ENCODE measurements around the gene UCP2.
"Not testable (repeated sequence)": the region's sequence is repeated elsewhere in the genome, so short reads cannot be mapped to it uniquely, and the experiment has no call there.

Gene UCP2

GRCh38 chr11:73945396-73945795 is 37.2 kb downstream of the UCP2 start:
- H3K27me3 ChIP-seq (ENCODE audit: insufficient read depth, low read length): no peaks in the 10 kb centered on the region
- WGBS: 87% methylated on average over 4 of the region's 4 CpGs

GRCh38 chr11:73944901-73945300 is 37.7 kb downstream of the UCP2 start:
- Histone ChIP-seq H3K27ac (ENCODE audit: low read depth, low read length) (no peak overlapping the region), H3K4me3 (ENCODE audit: low read length) (no peak overlapping the region), H3K27me3 (ENCODE audit: insufficient read depth, low read length) (no peaks in the 10 kb centered on the region), H3K4me1 (ENCODE audit: insufficient read depth, low read length) (no peaks in the 10 kb centered on the region), H3K9me3 (ENCODE audit: insufficient read depth, low read depth, low read length) (peaks cover 25% of the 10 kb centered on the region; the same call in 1 of the 2 replicates), H3K36me3 (ENCODE audit: insufficient read depth, low read length) (no peaks in the 10 kb centered on the region), H3K9ac (ENCODE audit: low read depth, low read length) (no peak overlapping the region)
- WGBS: 92% methylated on average over 10 of the region's 10 CpGs

More at GRCh38 chr11:73945396-73945795, 37.2 kb downstream of the UCP2 start:
- peaks cover 25% of the 10 kb centered on the region; the same call in 1 of the 2 replicates for H3K9me3 ChIP-seq (ENCODE audit: insufficient read depth, low read depth, low read length)
- no peak overlapping the region for H3K9ac ChIP-seq (ENCODE audit: low read depth, low read length)
- H3K27ac ChIP-seq (ENCODE audit: low read depth, low read length): no peak overlapping the region
- no peaks in the 10 kb centered on the region for H3K36me3 ChIP-seq (ENCODE audit: insufficient read depth, low read length)
- H3K4me1 ChIP-seq (ENCODE audit: insufficient read depth, low read length): no peaks in the 10 kb centered on the region
- no peak overlapping the region for H3K4me3 ChIP-seq (ENCODE audit: low read length)

GRCh38 chr11:73944085-73944484 is 38.6 kb downstream of the UCP2 start:
- 92% methylated on average over 5 of the region's 6 CpGs for WGBS
- no peaks in the 10 kb centered on the region for H3K4me1 ChIP-seq (ENCODE audit: insufficient read depth, low read length)
- no peaks in the 10 kb centered on the region for H3K36me3 ChIP-seq (ENCODE audit: insufficient read depth, low read length)
- no peak overlapping the region for H3K27ac ChIP-seq (ENCODE audit: low read depth, low read length)
- no peaks in the 10 kb centered on the region for H3K27me3 ChIP-seq (ENCODE audit: insufficient read depth, low read length)
- H3K9ac ChIP-seq (ENCODE audit: low read depth, low read length): no peak overlapping the region
- H3K9me3 ChIP-seq (ENCODE audit: insufficient read depth, low read depth, low read length): peaks cover 32% of the 10 kb centered on the region
- no peak overlapping the region for H3K4me3 ChIP-seq (ENCODE audit: low read length)

GRCh38 chr11:73942010-73942409 is 40.6 kb downstream of the UCP2 start:
- H3K27me3 ChIP-seq (ENCODE audit: insufficient read depth, low read length): no peaks in the 10 kb centered on the region
- no peaks in the 10 kb centered on the region for H3K36me3 ChIP-seq (ENCODE audit: insufficient read depth, low read length)
- H3K9me3 ChIP-seq (ENCODE audit: insufficient read depth, low read depth, low read length): peaks cover 42% of the 10 kb centered on the region
- H3K9ac ChIP-seq (ENCODE audit: low read depth, low read length): no peak overlapping the region
- no peaks in the 10 kb centered on the region for H3K4me1 ChIP-seq (ENCODE audit: insufficient read depth, low read length)
- H3K27ac ChIP-seq (ENCODE audit: low read depth, low read length): no peak overlapping the region
- H3K4me3 ChIP-seq (ENCODE audit: low read length): no peak overlapping the region
- 90% methylated on average over 1 of the region's 1 CpG for WGBS

- Histone ChIP-seq H3K27me3 (ENCODE audit: insufficient read depth, low read length) (no peaks in the 10 kb centered on the region), H3K27ac (ENCODE audit: low read depth, low read length) (no peak overlapping the region), H3K36me3 (ENCODE audit: insufficient read depth, low read length) (no peaks in the 10 kb centered on the region), H3K9me3 (ENCODE audit: insufficient read depth, low read depth, low read length) (peaks cover 35% of the 10 kb centered on the region), H3K4me3 (ENCODE audit: low read length) (no peak overlapping the region), H3K4me1 (ENCODE audit: insufficient read depth, low read length) (no peaks in the 10 kb centered on the region), H3K9ac (ENCODE audit: low read depth, low read length) (no peak overlapping the region)
- WGBS: 97% methylated on average over 8 of the region's 9 CpGs
These were observed 41.7 kb downstream of the UCP2 start for GRCh38 chr11:73940801-73941570.

GRCh38 chr11:73939096-73939495 is 43.5 kb downstream of the UCP2 start:
- H3K4me3 ChIP-seq (ENCODE audit: low read length): no peak overlapping the region

GRCh38 chr11:73936047-73936446 is 46.6 kb downstream of the UCP2 start:
- not testable (repeated sequence) for H3K4me3 ChIP-seq (ENCODE audit: low read length); H3K4me1 ChIP-seq (ENCODE audit: insufficient read depth, low read length); H3K27ac ChIP-seq (ENCODE audit: low read depth, low read length); H3K9ac ChIP-seq (ENCODE audit: low read depth, low read length); H3K27me3 ChIP-seq (ENCODE audit: insufficient read depth, low read length)
- WGBS: 91% methylated on average over 10 of the region's 25 CpGs
- peaks cover 11% of the 10 kb centered on the region for H3K36me3 ChIP-seq (ENCODE audit: insufficient read depth, low read length)
- peaks cover 23% of the 10 kb centered on the region for H3K9me3 ChIP-seq (ENCODE audit: insufficient read depth, low read depth, low read length)

More at GRCh38 chr11:73939096-73939495, 43.5 kb downstream of the UCP2 start:
- WGBS: 97% methylated on average over 4 of the region's 4 CpGs
- H3K36me3 ChIP-seq (ENCODE audit: insufficient read depth, low read length): peaks cover 2% of the 10 kb centered on the region; the same call in 1 of the 2 replicates
- H3K27me3 ChIP-seq (ENCODE audit: insufficient read depth, low read length): no peaks in the 10 kb centered on the region
- H3K9ac ChIP-seq (ENCODE audit: low read depth, low read length): no peak overlapping the region
- H3K4me1 ChIP-seq (ENCODE audit: insufficient read depth, low read length): no peaks in the 10 kb centered on the region
- H3K9me3 ChIP-seq (ENCODE audit: insufficient read depth, low read depth, low read length): peaks cover 35% of the 10 kb centered on the region
- no peak overlapping the region for H3K27ac ChIP-seq (ENCODE audit: low read depth, low read length)

GRCh38 chr11:73932781-73933180 is 49.9 kb downstream of the UCP2 start:
- Histone ChIP-seq H3K27ac (ENCODE audit: low read depth, low read length) (no peak overlapping the region), H3K27me3 (ENCODE audit: insufficient read depth, low read length) (no peaks in the 10 kb centered on the region), H3K4me1 (ENCODE audit: insufficient read depth, low read length) (peaks cover 4% of the 10 kb centered on the region), H3K4me3 (ENCODE audit: low read length) (no peak overlapping the region), H3K9ac (ENCODE audit: low read depth, low read length) (no peak overlapping the region), H3K36me3 (ENCODE audit: insufficient read depth, low read length) (peaks cover 27% of the 10 kb centered on the region), H3K9me3 (ENCODE audit: insufficient read depth, low read depth, low read length) (0 out of 2 replicates have a peak, but pooled peaks cover 1% of the 10 kb centered on the region)
- 97% methylated on average over 7 of the region's 7 CpGs for WGBS

- Histone ChIP-seq H3K27me3 (ENCODE audit: insufficient read depth, low read length) (no peaks in the 10 kb centered on the region), H3K4me3 (ENCODE audit: low read length) (no peak overlapping the region), H3K27ac (ENCODE audit: low read depth, low read length) (no peak overlapping the region), H3K9ac (ENCODE audit: low read depth, low read length) (no peak overlapping the region), H3K4me1 (ENCODE audit: insufficient read depth, low read length) (peaks cover 4% of the 10 kb centered on the region), H3K36me3 (ENCODE audit: insufficient read depth, low read length) (peaks cover 35% of the 10 kb centered on the region), H3K9me3 (ENCODE audit: insufficient read depth, low read depth, low read length) (no peaks in the 10 kb centered on the region)
- WGBS: 96% methylated on average over 6 of the region's 6 CpGs
These were observed 50.7 kb downstream of the UCP2 start for GRCh38 chr11:73931951-73932350.

- H3K36me3 ChIP-seq (ENCODE audit: insufficient read depth, low read length): peaks cover 40% of the 10 kb centered on the region
These were observed 51.5 kb downstream of the UCP2 start for GRCh38 chr11:73931039-73931645.

GRCh38 chr11:73929388-73929787 is 53.3 kb downstream of the UCP2 start:
- H3K36me3 ChIP-seq (ENCODE audit: insufficient read depth, low read length): peaks cover 49% of the 10 kb centered on the region
- H3K4me1 ChIP-seq (ENCODE audit: insufficient read depth, low read length): peaks cover 4% of the 10 kb centered on the region
- H3K27me3 ChIP-seq (ENCODE audit: insufficient read depth, low read length): no peaks in the 10 kb centered on the region
- no peak overlapping the region for H3K4me3 ChIP-seq (ENCODE audit: low read length)
- WGBS: 100% methylated on average over 1 of the region's 2 CpGs
- H3K27ac ChIP-seq (ENCODE audit: low read depth, low read length): no peak overlapping the region
- no peaks in the 10 kb centered on the region for H3K9me3 ChIP-seq (ENCODE audit: insufficient read depth, low read depth, low read length)
- no peak overlapping the region for H3K9ac ChIP-seq (ENCODE audit: low read depth, low read length)

More at GRCh38 chr11:73931039-73931645, 51.5 kb downstream of the UCP2 start:
- H3K27ac ChIP-seq (ENCODE audit: low read depth, low read length): no peak overlapping the region
- H3K4me3 ChIP-seq (ENCODE audit: low read length): no peak overlapping the region
- no peaks in the 10 kb centered on the region for H3K27me3 ChIP-seq (ENCODE audit: insufficient read depth, low read length)
- 72% methylated on average over 7 of the region's 7 CpGs for WGBS
- H3K4me1 ChIP-seq (ENCODE audit: insufficient read depth, low read length): peaks cover 4% of the 10 kb centered on the region
- H3K9ac ChIP-seq (ENCODE audit: low read depth, low read length): no peak overlapping the region
- no peaks in the 10 kb centered on the region for H3K9me3 ChIP-seq (ENCODE audit: insufficient read depth, low read depth, low read length)
